Measurements from ENCODE around the gene PTPRK. TPM values are rescaled to one million over a fixed set of nuclear protein-coding genes. Genes with fewer than 3 reads are reported as not detected.

The PTPRK gene
- total RNA-seq, 4 donors from 2014 or later: 34.6 to 56.5 (median 47.0) TPM

GRCh38 chr6:127951172-127951917, 569.1 kb downstream of the PTPRK start:
- H3K4me1 ChIP-seq: no peaks in the 10 kb centered on the region
- no peak for DNase-seq
- H3K27ac ChIP-seq: no peak overlapping the region
- no peak overlapping the region for H3K4me3 ChIP-seq (replicated peaks in 1 of 3)
- WGBS, 2 donors: 79 to 89% methylated on average over 2 of the region's 2 CpGs
- no peaks in the 10 kb centered on the region for H3K36me3 ChIP-seq
- intact Hi-C loops (cut with DNase I): no loop called here
- H3K27me3 ChIP-seq: no peaks in the 10 kb centered on the region
- no peaks in the 10 kb centered on the region for H3K9me3 ChIP-seq
- TF ChIP-seq CTCF (IDR thresholded peaks at IDR 0.05): no peak
- no peak for TF ChIP-seq POLR2A (IDR thresholded peaks at IDR 0.05)

- H3K27me3 ChIP-seq: no peaks in the 10 kb centered on the region
- no peaks in the 10 kb centered on the region for H3K9me3 ChIP-seq
- no peak overlapping the region for H3K4me3 ChIP-seq (replicated peaks in 1 of 3)
- no peaks in the 10 kb centered on the region for H3K36me3 ChIP-seq
- intact Hi-C loops (cut with DNase I): no loop called here
- no peak overlapping the region for H3K27ac ChIP-seq
- DNase-seq: no peak
- TF ChIP-seq CTCF (IDR thresholded peaks at IDR 0.05): no peak
- no peak for TF ChIP-seq POLR2A (IDR thresholded peaks at IDR 0.05)
- 86 to 92% methylated on average over 8 of the region's 8 CpGs for WGBS, 2 donors
- no peaks in the 10 kb centered on the region for H3K4me1 ChIP-seq
Measured at GRCh38 chr6:127950566-127951145, 569.7 kb downstream of the PTPRK start.

- Histone ChIP-seq H3K4me1 (no peaks in the 10 kb centered on the region), H3K4me3 (replicated peaks in 1 of 3) (no peak overlapping the region), H3K27me3 (no peaks in the 10 kb centered on the region), H3K36me3 (no peaks in the 10 kb centered on the region), H3K27ac (no peak overlapping the region), H3K9me3 (no peaks in the 10 kb centered on the region)
- intact Hi-C loops (cut with DNase I): no loop called here
- TF ChIP-seq CTCF (IDR thresholded peaks at IDR 0.05) (no peak), POLR2A (IDR thresholded peaks at IDR 0.05) (no peak)
- 92 to 93% methylated on average over 3 of the region's 3 CpGs for WGBS, 2 donors
- DNase-seq: no peak
Measured at GRCh38 chr6:127949251-127949650, 571.1 kb downstream of the PTPRK start.

GRCh38 chr6:127946388-127946787, 574.0 kb downstream of the PTPRK start:
- H3K36me3 ChIP-seq: no peaks in the 10 kb centered on the region
- no peak overlapping the region for H3K27ac ChIP-seq
- H3K9me3 ChIP-seq: no peaks in the 10 kb centered on the region
- 97 to 100% methylated on average over 2 of the region's 2 CpGs for WGBS, 2 donors
- no peak for DNase-seq
- TF ChIP-seq POLR2A (IDR thresholded peaks at IDR 0.05) (no peak), CTCF (IDR thresholded peaks at IDR 0.05) (no peak)
- H3K4me3 ChIP-seq (replicated peaks in 1 of 3): no peak overlapping the region
- H3K27me3 ChIP-seq: no peaks in the 10 kb centered on the region
- intact Hi-C loops (cut with DNase I): no loop called here
- no peaks in the 10 kb centered on the region for H3K4me1 ChIP-seq

GRCh38 chr6:127945434-127946097, 574.8 kb downstream of the PTPRK start:
- WGBS, 2 donors: 88 to 97% methylated on average over 3 of the region's 3 CpGs
- H3K4me1 ChIP-seq: no peaks in the 10 kb centered on the region
- no peak for DNase-seq
- intact Hi-C loops (cut with DNase I): no loop called here
- TF ChIP-seq POLR2A (IDR thresholded peaks at IDR 0.05) (no peak), CTCF (IDR thresholded peaks at IDR 0.05) (no peak)
- H3K9me3 ChIP-seq: no peaks in the 10 kb centered on the region
- H3K27ac ChIP-seq: no peak overlapping the region
- H3K4me3 ChIP-seq (replicated peaks in 1 of 3): no peak overlapping the region
- H3K27me3 ChIP-seq: no peaks in the 10 kb centered on the region
- no peaks in the 10 kb centered on the region for H3K36me3 ChIP-seq

Measured in thyroid gland (tissue), 4 donors.